ENCODE data around the gene PTF1A. TPM values are rescaled to one million over a fixed set of nuclear protein-coding genes. Genes with fewer than 3 reads are reported as not detected.
A peak's percentile ranks its signal among the peaks of the same experiment; 100 is the strongest.

PTF1A gene
- total RNA-seq, 1 experiment from 2014 or later = not detected

GRCh38 chr10:23171232-23171876 is 20.8 kb upstream of the PTF1A start:
- Histone ChIP-seq H3K27me3 (replicated peaks; ENCODE audit: control insufficient read depth, insufficient read depth, low read length) (no peaks in the 10 kb centered on the region), H3K4me1 (no peaks in the 10 kb centered on the region), H3K4me3 (ENCODE audit: low read depth, low read length) (no peak overlapping the region), H3K9me3 (no peaks in the 10 kb centered on the region), H3K36me3 (ENCODE audit: control insufficient read depth, insufficient read depth, low read length) (no peaks in the 10 kb centered on the region)
- DNase-seq = peak; percentile 50 to 73
- Mint-ChIP-seq H3K27me3 (ENCODE audit: insufficient read depth, unreplicated experiment) (peaks cover 12% of the 10 kb centered on the region), H3K27ac (ENCODE audit: unreplicated experiment) (no peak overlapping the region), H3K4me1 (ENCODE audit: low read depth, unreplicated experiment) (no peaks in the 10 kb centered on the region), H3K9me3 (ENCODE audit: unreplicated experiment) (no peaks in the 10 kb centered on the region), H3K36me3 (ENCODE audit: insufficient read depth, unreplicated experiment) (no peaks in the 10 kb centered on the region), H3K4me3 (ENCODE audit: unreplicated experiment) (no peak overlapping the region)
- BruUV-seq (replicated peaks) = no TSS peak
- no peak for TF ChIP-seq CTCF (IDR thresholded peaks at IDR 0.05; ENCODE audit: insufficient read depth in 1 of 2, low read depth in 1 of 2, low read length in 1 of 2, severe bottlenecking in 1 of 2, unreplicated experiment in 1 of 2)
- CTCF ChIA-PET = interaction anchor here (0.9 kb wide), 1 partner anchor 122 kb away, joined by 7 read pairs; no protein-coding TSS in a partner anchor
- POLR2A ChIA-PET = no interaction called here
- intact Hi-C loops (cut with micrococcal nuclease; ENCODE audit: unreplicated experiment) = no loop called here

GRCh38 chr10:23172429-23173213 is 19.5 kb upstream of the PTF1A start:
- Mint-ChIP-seq H3K27me3 (ENCODE audit: insufficient read depth, unreplicated experiment) (peaks cover 12% of the 10 kb centered on the region), H3K27ac (ENCODE audit: unreplicated experiment) (no peak overlapping the region), H3K36me3 (ENCODE audit: insufficient read depth, unreplicated experiment) (no peaks in the 10 kb centered on the region), H3K4me1 (ENCODE audit: low read depth, unreplicated experiment) (no peaks in the 10 kb centered on the region), H3K9me3 (ENCODE audit: unreplicated experiment) (no peaks in the 10 kb centered on the region), H3K4me3 (ENCODE audit: unreplicated experiment) (no peak overlapping the region)
- no peak for DNase-seq
- Histone ChIP-seq H3K4me3 (ENCODE audit: low read depth, low read length) (no peak overlapping the region), H3K9me3 (no peaks in the 10 kb centered on the region), H3K36me3 (ENCODE audit: control insufficient read depth, insufficient read depth, low read length) (no peaks in the 10 kb centered on the region), H3K27me3 (replicated peaks; ENCODE audit: control insufficient read depth, insufficient read depth, low read length) (no peaks in the 10 kb centered on the region), H3K4me1 (no peaks in the 10 kb centered on the region)
- ChIA-PET POLR2A (no interaction called here), CTCF (interaction anchor here (0.9 kb wide), 1 partner anchor 120 kb away, joined by 7 read pairs; no protein-coding TSS in a partner anchor)
- no peak for TF ChIP-seq CTCF (IDR thresholded peaks at IDR 0.05; ENCODE audit: insufficient read depth in 1 of 2, low read depth in 1 of 2, low read length in 1 of 2, severe bottlenecking in 1 of 2, unreplicated experiment in 1 of 2)
- intact Hi-C loops (cut with micrococcal nuclease; ENCODE audit: unreplicated experiment) = no loop called here
- BruUV-seq (replicated peaks) = no TSS peak

- no peak overlapping the region for H3K27ac Mint-ChIP-seq (ENCODE audit: unreplicated experiment)
- Histone ChIP-seq H3K4me1 (no peaks in the 10 kb centered on the region), H3K4me3 (ENCODE audit: low read depth, low read length) (no peak overlapping the region), H3K9me3 (no peaks in the 10 kb centered on the region), H3K27me3 (replicated peaks; ENCODE audit: control insufficient read depth, insufficient read depth, low read length) (no peaks in the 10 kb centered on the region), H3K36me3 (ENCODE audit: control insufficient read depth, insufficient read depth, low read length) (no peaks in the 10 kb centered on the region)
- CTCF ChIA-PET = no interaction called here
- H3K27me3 Mint-ChIP-seq (ENCODE audit: insufficient read depth, unreplicated experiment) = peaks cover 15% of the 10 kb centered on the region
- no TSS peak for BruUV-seq (replicated peaks)
- TF ChIP-seq CTCF (IDR thresholded peaks at IDR 0.05; ENCODE audit: insufficient read depth in 1 of 2, low read depth in 1 of 2, low read length in 1 of 2, severe bottlenecking in 1 of 2, unreplicated experiment in 1 of 2) = no peak
- no peaks in the 10 kb centered on the region for H3K4me1 Mint-ChIP-seq (ENCODE audit: low read depth, unreplicated experiment)
- POLR2A ChIA-PET = no interaction called here
- intact Hi-C loops (cut with micrococcal nuclease; ENCODE audit: unreplicated experiment) = no loop called here
- no peak for DNase-seq
- H3K9me3 Mint-ChIP-seq (ENCODE audit: unreplicated experiment) = no peaks in the 10 kb centered on the region
- no peaks in the 10 kb centered on the region for H3K36me3 Mint-ChIP-seq (ENCODE audit: insufficient read depth, unreplicated experiment)
- H3K4me3 Mint-ChIP-seq (ENCODE audit: unreplicated experiment) = no peak overlapping the region
Measured at GRCh38 chr10:23173214-23174073, 18.7 kb upstream of the PTF1A start.

All from Caco-2 (cell line).